PC-3 (cell line): ENCODE measurements around the gene MAPK7. TPM values are rescaled to one million over a fixed set of nuclear protein-coding genes. Genes with fewer than 3 reads are reported as not detected.

ENCODE experiments used
- ATAC-seq: fragments of 200-7000 bp; cut with Tn5 transposase; 2 replicates; pipeline ENCODE4 v1.9.1; 2020; ENCODE audit warnings: mild to moderate bottlenecking, moderate library complexity
- BruUV-seq: library from RNA; stranded (reverse); fragments of 400-500 nt; replicated peaks from 2 replicates; lab custom pipeline; 2021; lab: Mats Ljungman, UMichigan
- CTCF ChIA-PET: fragments of 300-600 bp; sonication (Branson Sonifier 250); formaldehyde crosslinking; loops from one replicate; lab custom pipeline; 2022; ENCODE audit warnings: antibody characterized with exemption; lab: Charles Lee
- POLR2A ChIA-PET: fragments of 300-600 bp; sonication (Branson Sonifier 250); formaldehyde crosslinking; loops from one replicate; lab custom pipeline; 2022; ENCODE audit warnings: antibody characterized with exemption; ENCODE audit not compliant: unreplicated experiment; lab: Charles Lee
- DNase-seq: peaks from one replicate; pipeline ENCODE4 v3.0.0-alpha.2; 2015
- H2AFZ ChIP-seq: fragments of 300-600 bp; sonication (generic); 2 replicates; pipeline ENCODE4 v1.6.0; 2016; ENCODE audit warnings: antibody characterized with exemption, low read length
- H3F3A ChIP-seq: fragments of 300-600 bp; sonication (generic); one replicate; pipeline ENCODE4 v1.6.0; 2017; ENCODE audit warnings: antibody characterized with exemption, low read length, control low read depth, mild to moderate bottlenecking; ENCODE audit not compliant: unreplicated experiment
- H3K27ac ChIP-seq: fragments of 300-600 bp; sonication (generic); 2 replicates; pipeline ENCODE4 v1.5.1; 2016; ENCODE audit warnings: mild to moderate bottlenecking, low read length
- H3K27me3 ChIP-seq: fragments of 300-600 bp; sonication (generic); 2 replicates; pipeline ENCODE4 v1.6.1; 2016; ENCODE audit warnings: low read length, mixed read lengths
- H3K36me3 ChIP-seq: fragments of 300-600 bp; sonication (generic); 2 replicates; pipeline ENCODE4 v1.6.1; 2016; ENCODE audit warnings: low read depth, mixed run types, low read length, mixed read lengths
- H3K4me1 ChIP-seq: fragments of 300-600 bp; sonication (generic); 2 replicates; pipeline ENCODE4 v1.5.1; 2016; ENCODE audit warnings: low read length; ENCODE audit not compliant: insufficient read depth
- H3K4me2 ChIP-seq: fragments of 300-600 bp; sonication (generic); 2 replicates; pipeline ENCODE4 v1.6.0; 2016; ENCODE audit warnings: low read length
- H3K4me3 ChIP-seq: fragments of 300-600 bp; sonication (generic); 2 replicates; pipeline ENCODE4 v1.5.1; 2016; ENCODE audit warnings: mild to moderate bottlenecking, low read length, mixed read lengths
- H3K79me2 ChIP-seq: fragments of 300-600 bp; sonication (generic); 2 replicates; pipeline ENCODE4 v1.6.1; 2017; ENCODE audit warnings: low read length, mixed read lengths
- H3K9ac ChIP-seq: fragments of 300-600 bp; sonication (generic); 2 replicates; pipeline ENCODE4 v1.6.0; 2016; ENCODE audit warnings: mild to moderate bottlenecking, low read length
- H3K9me2 ChIP-seq: fragments of 300-600 bp; sonication (generic); replicated peaks from 2 replicates; pipeline ENCODE4 v1.6.1; 2016; ENCODE audit warnings: mixed run types, low read length, mixed read lengths
- H3K9me3 ChIP-seq: fragments of 300-600 bp; sonication (generic); 2 replicates; pipeline ENCODE4 v1.6.1; 2016; ENCODE audit warnings: low read length, mixed read lengths
- H4K20me1 ChIP-seq: fragments of 300-600 bp; sonication (generic); 2 replicates; pipeline ENCODE4 v1.6.1; 2016; ENCODE audit warnings: low read length, mixed read lengths
- CTCF ChIP-seq: fragments of 300-600 bp; sonication (generic); conservative IDR thresholded peaks from 2 replicates; pipeline ENCODE4 v1.5.1; 2017; ENCODE audit warnings: antibody characterized with exemption, low read depth, mild to moderate bottlenecking, low read length
- EZH2 ChIP-seq: fragments of 300-600 bp; sonication (generic); IDR thresholded peaks from one replicate; pipeline ENCODE4 v1.6.1; 2017; ENCODE audit warnings: antibody characterized with exemption, mild to moderate bottlenecking, low read length; ENCODE audit not compliant: unreplicated experiment
- EZH2phosphoT487 ChIP-seq: fragments of 300-600 bp; sonication (generic); IDR thresholded peaks from 2 replicates; pipeline ENCODE4 v1.6.1; 2018; ENCODE audit warnings: mild to moderate bottlenecking, antibody characterized with exemption, low read length, borderline replicate concordance
- intact Hi-C: fragments of 100-400 bp; cut with micrococcal nuclease; formaldehyde crosslinking; loops from 2 replicates; pipeline ENCODE4 v1.9.0; 2023
- total RNA-seq: library from RNA; depleted of rRNA; stranded (reverse); fragments of >200 nt; gene quantifications from 2 replicates; pipeline ENCODE4 v1.2.3, GENCODE V29; 2014

Gene MAPK7
- total RNA-seq, 1 experiment from 2014 or later, result 9.8 TPM

GRCh38 chr17:19409509-19409908, 31.2 kb downstream of the MAPK7 start:
- TF ChIP-seq EZH2phosphoT487, result no peak
- TF ChIP-seq CTCF, result no peak
- TF ChIP-seq EZH2, result no peak
- no peaks in the 10 kb centered on the region for H3K79me2 ChIP-seq
- no peaks in the 10 kb centered on the region for H3K4me1 ChIP-seq
- no peaks in the 10 kb centered on the region for H3K27me3 ChIP-seq
- H3F3A ChIP-seq, result no peaks in the 10 kb centered on the region
- no peak overlapping the region for H3K4me2 ChIP-seq
- H3K9ac ChIP-seq, result no peak overlapping the region
- H3K27ac ChIP-seq, result no peak overlapping the region
- ATAC-seq, result no peak
- H3K36me3 ChIP-seq, result no peaks in the 10 kb centered on the region
- peak; percentile 43 for DNase-seq
- POLR2A ChIA-PET, result no interaction called here
- H3K9me3 ChIP-seq, result no peaks in the 10 kb centered on the region
- H3K4me3 ChIP-seq, result no peak overlapping the region
- CTCF ChIA-PET, result no interaction called here
- BruUV-seq, result no TSS peak
- no peak overlapping the region for H2AFZ ChIP-seq
- H3K9me2 ChIP-seq, result no peaks in the 10 kb centered on the region
- intact Hi-C loops, result no loop called here
- H4K20me1 ChIP-seq, result no peaks in the 10 kb centered on the region

- DNase-seq, result no peak
- no peaks in the 10 kb centered on the region for H3K36me3 ChIP-seq
- no peak overlapping the region for H3K4me2 ChIP-seq
- H3K4me1 ChIP-seq, result no peaks in the 10 kb centered on the region
- H2AFZ ChIP-seq, result no peak overlapping the region
- intact Hi-C loops, result no loop called here
- H3K9me3 ChIP-seq, result no peaks in the 10 kb centered on the region
- no peaks in the 10 kb centered on the region for H3K79me2 ChIP-seq
- ChIA-PET CTCF (no interaction called here), POLR2A (no interaction called here)
- BruUV-seq, result no TSS peak
- no peak for ATAC-seq
- H3K27me3 ChIP-seq, result no peaks in the 10 kb centered on the region
- no peaks in the 10 kb centered on the region for H3F3A ChIP-seq
- H3K27ac ChIP-seq, result no peak overlapping the region
- no peak overlapping the region for H3K4me3 ChIP-seq
- no peaks in the 10 kb centered on the region for H4K20me1 ChIP-seq
- no peak for TF ChIP-seq EZH2
- no peak for TF ChIP-seq EZH2phosphoT487
- no peak for TF ChIP-seq CTCF
- no peak overlapping the region for H3K9ac ChIP-seq
- no peaks in the 10 kb centered on the region for H3K9me2 ChIP-seq
Measured at GRCh38 chr17:19410091-19410490, 31.8 kb downstream of the MAPK7 start.

- BruUV-seq, result no TSS peak
- H4K20me1 ChIP-seq, result no peaks in the 10 kb centered on the region
- H2AFZ ChIP-seq, result no peak within 1 kb of the TSS
- H3K4me2 ChIP-seq, result no peak within 1 kb of the TSS
- H3F3A ChIP-seq, result no peaks in the 10 kb centered on the region
- H3K9me3 ChIP-seq, result no peaks in the 10 kb centered on the region
- CTCF ChIA-PET, result no interaction called here
- ATAC-seq (no peak), DNase-seq (no peak)
- no peak within 1 kb of the TSS for H3K9ac ChIP-seq
- no peaks in the 10 kb centered on the region for H3K36me3 ChIP-seq
- no peaks in the 10 kb centered on the region for H3K27me3 ChIP-seq
- H3K4me1 ChIP-seq, result no peaks in the 10 kb centered on the region
- no peak within 1 kb of the TSS for H3K27ac ChIP-seq
- TF ChIP-seq EZH2phosphoT487 (no peak), CTCF (no peak), EZH2 (no peak)
- POLR2A ChIA-PET, result no interaction called here
- intact Hi-C loops, result no loop called here
- no peak within 1 kb of the TSS for H3K4me3 ChIP-seq
- no peaks in the 10 kb centered on the region for H3K9me2 ChIP-seq
- H3K79me2 ChIP-seq, result no peaks in the 10 kb centered on the region
Measured at GRCh38 chr17:19410875-19411620, 32.8 kb downstream of the MAPK7 start, which contains the start of gene RNF112. Gene RNF112 (plus strand): TSS chr17:19411232. CDS start chr17:19411409, 177 bp downstream.
